GM18517 (cell line): ENCODE results near the gene CYP26A1.
"Not testable (repeated sequence)": the region's sequence is repeated elsewhere in the genome, so short reads cannot be mapped to it uniquely, and the experiment has no call there.

Experiments used
- ATAC-seq: cut with Tn5 transposase; IDR thresholded peaks from one replicate; pipeline ENCODE4 v1.9.1; 2021; ENCODE audit warnings: mild to moderate bottlenecking, moderate library complexity; ENCODE audit not compliant: unreplicated experiment

CYP26A1 gene

DNA sequence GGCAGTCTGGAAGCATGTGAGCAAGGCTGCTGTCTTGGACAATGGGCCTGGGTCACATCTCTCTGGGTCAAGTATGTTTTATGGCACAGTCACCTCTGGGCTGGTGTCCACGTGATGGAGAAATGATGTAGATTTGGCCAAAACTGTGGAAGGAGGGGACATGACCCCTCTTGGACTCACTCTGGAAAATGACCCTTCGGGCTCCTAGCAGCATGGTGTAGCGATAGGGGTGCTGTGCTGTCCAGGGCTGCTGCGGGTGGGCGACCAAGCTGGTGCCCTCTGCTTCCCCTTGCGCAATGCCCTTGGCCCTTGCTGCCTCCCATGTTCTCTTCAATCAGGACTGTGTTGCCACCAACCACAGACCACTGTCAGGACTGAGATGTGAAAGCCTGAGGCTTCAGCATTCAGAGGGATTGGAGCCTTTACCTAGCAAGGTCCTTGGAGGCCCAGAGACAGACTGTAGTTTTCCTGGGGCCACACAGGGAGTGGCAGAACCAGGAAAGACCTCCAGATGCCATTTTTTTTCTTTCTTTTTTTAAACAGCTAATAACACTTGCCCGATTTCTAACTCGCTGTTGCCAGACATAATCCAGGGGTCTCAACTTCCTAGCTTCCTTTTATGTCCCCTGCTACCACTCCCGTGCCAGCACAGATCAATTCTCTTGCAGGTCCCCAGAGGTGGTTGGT is 6.1 kb downstream of the CYP26A1 start:
- no peak for ATAC-seq

DNA sequence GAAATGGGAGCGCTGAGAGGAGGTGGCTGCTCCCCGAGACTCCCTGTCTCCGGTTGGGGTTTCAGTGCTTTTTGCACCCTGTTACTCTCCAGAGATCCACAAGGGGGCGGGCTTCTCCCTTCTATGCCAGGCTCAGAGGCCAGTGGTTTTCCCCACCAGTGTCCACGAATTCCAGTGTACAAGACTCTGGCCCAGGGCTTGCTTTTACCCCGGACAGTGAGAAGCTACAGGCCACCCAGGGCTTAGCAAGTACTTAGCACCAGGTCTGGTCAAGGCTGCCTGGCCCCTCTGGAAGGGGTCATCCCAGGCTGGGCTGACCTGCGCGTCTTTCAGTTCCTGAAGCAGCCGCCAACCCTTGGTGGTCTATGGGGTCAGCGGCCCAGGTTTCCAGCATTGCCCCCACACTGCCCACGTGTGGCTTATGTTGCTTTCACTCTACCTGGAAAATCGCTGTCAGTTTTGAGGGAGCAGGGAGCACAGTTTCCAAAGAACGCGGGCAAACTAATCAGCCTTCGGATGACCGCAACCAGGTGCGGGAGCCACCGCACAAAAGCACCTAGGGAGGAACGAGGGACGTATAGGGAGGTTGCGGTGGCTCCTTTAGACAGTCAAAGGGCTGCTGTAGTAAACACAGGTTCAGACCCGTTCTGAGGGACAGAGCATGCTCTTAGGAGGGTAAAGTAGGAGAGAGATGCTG is 6.8 kb downstream of the CYP26A1 start:
- no peak for ATAC-seq

DNA sequence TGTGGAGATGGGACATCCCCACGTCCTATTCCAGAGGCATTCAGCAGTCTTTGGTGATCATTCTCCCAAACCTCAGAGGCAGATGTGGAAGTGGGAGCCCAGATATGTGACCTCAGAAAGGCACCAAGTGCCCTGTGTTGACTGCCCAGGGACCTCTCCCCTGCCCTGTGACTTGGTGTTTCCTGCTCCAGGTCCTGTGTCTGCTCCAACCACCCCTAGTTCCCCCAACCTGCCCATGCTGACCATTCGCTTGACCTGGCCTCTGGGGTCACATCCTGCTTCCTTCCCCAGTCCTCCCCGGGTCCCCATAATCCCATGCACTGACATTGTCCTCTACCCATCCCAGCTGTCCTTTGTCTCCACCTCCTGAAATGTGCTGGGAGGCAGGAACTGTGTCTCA is 7.6 kb downstream of the CYP26A1 start:
- no peak for ATAC-seq

DNA sequence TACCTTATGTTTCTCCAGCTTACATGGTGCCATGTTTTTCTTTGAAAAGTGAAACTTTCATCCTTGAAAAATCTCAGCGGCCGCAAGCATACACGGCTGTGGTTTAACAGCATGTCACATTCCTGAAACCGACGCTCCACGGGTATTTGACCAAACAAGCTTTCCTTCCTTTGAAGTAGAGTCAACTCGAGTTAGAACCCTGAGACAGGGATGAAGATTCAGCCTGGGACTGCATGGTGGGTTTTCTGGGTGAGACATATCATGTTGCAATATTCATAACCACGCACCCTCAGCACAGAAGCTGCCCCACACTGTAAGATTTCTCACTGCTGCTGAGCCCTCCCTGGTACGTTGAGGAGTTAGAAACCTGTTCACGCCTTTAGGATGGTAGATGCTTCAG is 8.1 kb downstream of the CYP26A1 start:
- ATAC-seq = no peak

DNA sequence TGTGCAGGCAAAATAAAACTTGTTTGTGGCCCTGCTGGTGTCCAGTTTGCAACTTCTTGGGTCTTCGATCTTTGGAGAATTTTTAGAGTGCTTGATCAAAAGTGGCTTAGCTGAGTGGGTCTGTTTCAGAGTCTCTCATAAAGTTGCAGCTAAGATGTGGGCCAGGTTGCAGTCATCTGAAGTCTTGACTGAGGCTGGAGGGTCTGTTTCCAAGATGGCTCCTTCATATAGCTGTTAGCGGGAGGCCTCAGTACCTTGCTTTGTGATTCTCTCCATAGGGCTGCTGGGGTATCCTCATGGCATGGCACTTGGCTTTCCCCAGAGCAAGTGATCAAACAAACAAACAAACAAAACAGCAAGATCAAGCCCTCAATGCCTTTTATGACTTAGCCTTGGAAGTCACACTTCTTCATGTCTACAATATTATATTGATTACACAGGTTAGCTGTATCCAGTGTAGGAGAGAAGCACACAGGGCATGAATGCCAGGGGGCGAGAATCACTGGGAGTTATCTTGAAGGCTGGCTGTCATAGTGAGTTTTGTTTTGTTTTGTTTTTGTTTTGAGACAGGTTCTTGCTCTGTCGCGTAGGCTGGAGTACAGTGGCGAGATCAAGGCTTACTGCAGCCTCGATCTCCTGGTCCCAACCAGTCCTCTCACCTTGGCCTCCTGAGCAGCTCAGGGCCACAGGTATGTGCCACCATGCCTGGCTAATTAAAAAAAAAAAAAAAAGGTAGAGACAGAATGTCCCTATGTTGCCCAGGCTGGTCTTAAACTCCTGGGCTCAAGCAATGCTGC is 10.2 kb downstream of the CYP26A1 start:
- no peak for ATAC-seq

DNA sequence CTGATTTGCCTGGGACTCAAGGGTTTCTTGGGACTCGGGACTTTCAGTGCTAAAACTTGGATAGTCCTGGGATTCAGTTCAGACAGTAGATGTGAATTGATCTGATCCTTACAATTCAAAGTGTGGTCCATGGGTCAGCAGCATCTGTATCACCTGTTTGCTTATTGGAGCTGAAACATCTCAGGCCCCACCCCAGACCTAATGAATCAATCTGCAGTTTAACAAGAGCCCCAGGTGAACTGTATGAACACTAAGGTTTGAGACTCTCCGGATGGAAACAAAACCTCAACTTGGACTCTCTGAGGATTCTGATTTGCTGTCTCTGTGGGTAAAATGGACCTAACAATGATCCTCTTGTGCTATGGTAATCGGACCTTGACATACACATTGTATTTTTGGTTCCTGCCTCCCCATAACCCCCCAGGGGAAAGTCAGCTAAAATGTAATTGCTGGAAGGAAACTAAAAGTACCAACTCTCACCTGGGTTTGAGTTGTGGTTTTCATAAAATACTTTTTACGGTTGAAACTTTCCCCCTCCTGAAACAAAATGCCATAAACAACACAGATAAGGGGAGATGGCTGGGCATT is 11.7 kb downstream of the CYP26A1 start:
- no peak for ATAC-seq

DNA sequence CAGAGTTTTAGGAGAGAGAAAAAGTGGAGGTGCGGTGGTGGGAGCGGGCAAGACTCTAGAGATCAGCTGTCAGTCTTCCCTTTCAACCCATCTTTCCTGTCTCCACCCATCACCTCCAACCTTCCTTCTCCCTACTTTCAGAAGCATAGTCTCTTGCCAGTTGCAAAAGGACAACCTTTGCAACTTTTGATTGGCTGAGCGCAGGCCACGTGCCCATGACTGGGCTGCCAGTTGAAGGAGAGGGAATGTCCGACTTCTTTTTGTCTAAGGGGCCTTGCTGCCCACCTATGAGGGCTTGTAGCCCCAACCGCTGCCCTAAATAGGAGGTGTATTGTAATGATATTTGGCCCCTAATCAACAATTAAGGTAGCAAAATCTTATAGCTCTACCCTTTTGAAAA is 12.6 kb downstream of the CYP26A1 start:
- no peak for ATAC-seq

DNA sequence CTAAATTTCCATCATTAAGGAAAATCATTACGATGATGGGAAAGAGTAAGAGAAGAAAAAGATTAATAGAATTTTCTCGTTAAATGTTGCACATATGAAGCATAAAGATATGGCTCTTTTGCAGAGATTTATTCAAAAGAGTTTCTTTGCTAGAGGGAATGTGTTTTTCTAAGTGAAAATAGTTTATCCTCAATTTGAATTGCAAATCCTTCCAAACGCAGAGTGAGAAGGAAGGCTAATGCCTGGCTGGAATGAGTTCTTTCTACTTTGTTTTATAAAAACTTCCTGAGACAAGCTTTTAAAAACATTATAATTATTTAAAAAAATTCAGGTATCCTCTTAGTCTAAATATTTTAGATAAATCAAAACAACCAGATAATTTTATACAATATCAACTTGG is 14.2 kb downstream of the CYP26A1 start:
- ATAC-seq = no peak

DNA sequence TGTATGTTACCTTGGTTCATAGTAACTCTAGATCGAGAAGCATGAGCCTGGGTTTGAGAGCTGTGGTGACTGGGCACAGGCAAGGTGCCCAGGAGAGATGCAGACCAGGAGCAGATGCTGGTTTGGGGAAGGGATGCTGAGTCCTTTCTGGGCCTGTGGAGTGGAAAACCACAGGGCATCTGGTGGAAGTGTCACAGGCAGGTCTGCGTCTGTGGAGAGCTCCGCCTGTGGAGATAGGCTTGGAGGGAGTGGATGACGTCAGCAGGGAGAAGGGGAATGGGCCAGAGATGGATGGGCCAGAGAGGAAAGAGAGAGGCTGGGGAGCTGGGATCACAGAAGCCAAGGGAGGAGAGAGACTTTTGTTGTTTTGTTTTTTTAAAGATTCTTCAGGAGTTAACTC is 14.8 kb downstream of the CYP26A1 start:
- no peak for ATAC-seq

DNA sequence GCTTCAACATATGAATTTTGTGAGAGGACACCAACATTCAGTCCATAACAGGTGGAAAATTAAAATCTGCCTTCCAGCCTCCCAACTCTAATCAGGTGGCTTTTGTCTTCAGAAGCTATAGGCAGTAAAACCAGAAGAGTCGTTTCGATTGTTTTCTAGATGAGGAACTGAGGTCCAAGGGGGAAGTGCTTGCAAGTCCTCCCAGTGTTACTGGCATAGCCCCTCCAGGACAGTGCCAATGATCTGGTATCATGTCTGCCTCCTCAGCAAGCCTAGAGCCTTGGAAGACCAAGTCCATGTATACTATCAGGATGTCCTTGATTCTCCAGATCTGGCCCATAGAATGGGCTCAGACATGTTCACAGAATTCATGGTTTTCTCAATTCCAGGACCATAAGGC is 16.9 kb downstream of the CYP26A1 start:
- ATAC-seq = no peak

DNA sequence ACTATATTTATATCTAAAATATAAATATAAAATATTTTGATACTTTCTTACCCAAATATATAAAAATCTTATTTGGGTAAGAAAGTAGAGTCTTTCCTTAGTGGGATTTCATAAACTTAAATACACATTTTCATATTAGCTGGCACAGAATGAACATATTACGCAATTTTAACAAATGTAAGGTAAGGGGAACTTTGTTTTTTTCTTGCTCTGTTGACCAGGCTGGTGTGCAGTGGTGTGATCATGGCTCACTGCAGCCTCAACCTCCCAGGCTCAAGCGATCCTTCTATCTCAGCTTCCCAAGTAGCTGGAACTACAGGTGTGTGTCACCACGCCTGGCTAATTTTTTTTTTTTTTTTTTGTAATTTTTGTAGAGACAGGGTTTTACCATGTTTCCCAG is 18.3 kb downstream of the CYP26A1 start:
- no peak for ATAC-seq

DNA sequence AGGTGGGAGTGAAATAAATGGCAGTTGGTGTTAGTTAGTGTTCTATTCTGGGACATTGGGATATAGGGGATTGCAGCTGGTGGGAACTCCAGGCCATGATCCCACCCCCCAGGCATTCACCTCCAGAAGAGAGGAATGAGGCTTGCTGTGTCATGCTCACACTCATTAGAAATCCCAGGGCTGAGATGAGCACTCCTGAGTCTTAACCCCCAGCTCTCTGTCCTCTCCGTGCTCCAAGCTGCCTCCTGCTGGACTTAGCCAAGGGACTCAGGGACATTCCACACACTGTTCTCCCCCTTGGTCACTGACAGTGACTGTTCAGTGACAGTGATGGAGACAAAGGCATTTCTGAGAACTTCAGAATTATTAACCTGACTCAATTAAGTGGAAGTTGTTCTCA is 21.5 kb downstream of the CYP26A1 start:
- no peak for ATAC-seq

DNA sequence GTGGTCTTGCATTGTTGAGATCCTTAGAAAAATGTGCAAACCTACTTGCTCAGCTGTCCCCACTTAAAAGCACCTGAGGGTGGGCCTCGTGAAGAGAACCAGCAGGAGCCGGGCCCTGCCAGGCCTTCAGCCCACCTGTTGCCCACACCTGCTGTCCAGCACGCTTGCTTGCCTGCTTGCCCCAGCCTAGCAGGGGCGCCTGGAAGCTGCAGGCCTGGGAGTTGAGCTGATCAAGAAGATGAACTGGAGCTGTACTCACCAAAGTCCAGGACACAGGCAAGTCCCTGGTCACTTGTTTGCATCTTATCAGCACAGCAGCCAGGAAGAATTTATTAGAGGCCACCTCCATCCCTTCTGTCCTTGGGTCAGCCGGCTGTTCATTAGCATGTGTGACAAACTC is 23.2 kb downstream of the CYP26A1 start:
- ATAC-seq = no peak

DNA sequence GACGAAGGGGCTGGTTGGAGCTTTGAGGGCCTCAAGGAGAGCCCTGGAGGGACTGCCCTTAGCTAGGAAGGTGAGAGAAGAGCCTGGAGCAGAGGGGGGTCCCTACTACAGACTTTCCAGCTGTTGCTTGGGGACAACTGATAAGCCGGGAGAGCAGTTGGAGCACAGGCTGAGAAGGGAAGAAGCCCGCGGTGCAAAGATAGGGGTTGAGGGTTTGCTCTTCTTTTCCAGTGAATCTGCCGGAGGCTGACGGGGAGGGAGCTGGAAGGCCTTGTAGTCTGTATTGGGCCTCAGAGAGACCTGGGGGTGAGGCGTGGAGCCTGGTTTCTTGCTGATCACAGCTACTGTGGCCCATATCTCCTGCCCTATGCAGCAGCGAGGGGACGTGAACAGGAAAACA is 23.7 kb downstream of the CYP26A1 start:
- ATAC-seq = no peak

DNA sequence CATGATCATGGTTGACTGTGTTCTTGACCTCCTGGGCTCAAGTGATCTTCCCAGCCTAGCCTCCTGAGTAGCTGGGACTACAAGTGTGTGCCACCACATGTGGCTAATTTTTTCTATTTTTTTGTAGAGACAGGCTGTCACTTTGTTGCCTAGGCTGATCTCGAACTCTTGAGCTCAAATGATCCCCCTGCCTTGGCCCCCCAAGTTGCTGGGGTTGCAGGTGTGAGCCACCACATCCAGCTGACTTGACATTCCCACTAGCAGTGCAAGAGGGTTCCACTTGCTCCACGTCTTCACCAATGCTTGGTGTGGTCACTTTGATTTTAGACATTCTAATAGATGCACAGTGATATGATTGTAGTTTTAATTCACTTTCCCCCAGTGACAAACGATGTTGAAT is 25.1 kb downstream of the CYP26A1 start:
- no peak for ATAC-seq

DNA sequence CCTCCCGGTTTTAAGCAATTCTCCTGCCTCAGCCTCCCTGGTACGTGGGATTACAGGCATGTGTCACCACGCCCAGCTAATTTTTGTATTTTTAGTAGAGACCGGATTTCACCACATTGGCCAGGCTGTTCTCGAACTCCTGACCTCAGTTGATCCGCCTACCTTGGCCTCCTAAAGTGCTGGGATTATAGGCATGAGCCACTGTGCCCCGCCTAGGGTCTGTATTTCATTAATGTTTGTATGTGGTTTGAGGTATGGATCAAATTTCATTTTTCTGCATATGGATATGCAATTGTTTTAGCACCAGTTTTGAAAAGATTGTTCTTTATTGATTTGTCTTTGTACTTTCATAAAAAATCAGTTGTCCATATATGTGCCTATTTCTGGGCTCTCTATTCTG is 26.0 kb downstream of the CYP26A1 start:
- no peak for ATAC-seq

DNA sequence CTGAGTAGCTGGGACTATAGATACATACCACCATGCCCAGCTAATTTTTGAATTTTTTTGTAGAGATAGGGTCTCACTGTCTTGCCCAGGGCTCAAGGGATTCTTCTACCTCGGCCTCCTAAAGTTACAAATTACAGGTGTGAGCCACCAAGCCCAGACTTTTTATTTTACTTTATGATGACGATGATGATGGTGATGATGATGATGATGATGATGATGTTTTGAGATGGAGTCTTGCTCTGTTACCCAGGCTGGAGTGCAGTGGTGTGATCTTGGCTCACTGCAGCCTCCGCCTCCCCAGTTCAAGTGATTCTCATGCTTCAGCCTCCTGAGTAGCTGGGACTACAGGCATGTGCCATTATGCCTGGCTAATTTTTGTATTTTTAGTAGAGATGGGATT is 27.5 kb downstream of the CYP26A1 start:
- ATAC-seq = not testable (repeated sequence)

DNA sequence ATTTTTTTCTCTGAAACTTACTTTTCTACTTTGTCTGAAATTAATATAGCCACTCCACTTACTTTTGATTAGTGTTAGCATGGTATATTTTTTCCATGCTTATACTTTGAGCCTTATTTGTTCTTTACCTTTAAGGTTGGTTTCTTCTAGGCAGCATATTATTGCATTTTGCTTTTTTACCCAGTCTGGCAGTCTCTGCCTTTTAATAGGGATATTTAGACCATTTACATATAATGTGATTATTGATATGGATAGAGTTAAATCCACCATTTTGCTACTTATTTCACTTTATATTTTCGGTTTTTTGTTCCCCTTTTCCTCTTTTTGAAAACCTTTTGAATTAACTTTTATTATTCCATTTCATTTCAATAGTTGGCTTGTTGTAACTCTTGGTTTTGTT is 30.3 kb downstream of the CYP26A1 start:
- no peak for ATAC-seq

DNA sequence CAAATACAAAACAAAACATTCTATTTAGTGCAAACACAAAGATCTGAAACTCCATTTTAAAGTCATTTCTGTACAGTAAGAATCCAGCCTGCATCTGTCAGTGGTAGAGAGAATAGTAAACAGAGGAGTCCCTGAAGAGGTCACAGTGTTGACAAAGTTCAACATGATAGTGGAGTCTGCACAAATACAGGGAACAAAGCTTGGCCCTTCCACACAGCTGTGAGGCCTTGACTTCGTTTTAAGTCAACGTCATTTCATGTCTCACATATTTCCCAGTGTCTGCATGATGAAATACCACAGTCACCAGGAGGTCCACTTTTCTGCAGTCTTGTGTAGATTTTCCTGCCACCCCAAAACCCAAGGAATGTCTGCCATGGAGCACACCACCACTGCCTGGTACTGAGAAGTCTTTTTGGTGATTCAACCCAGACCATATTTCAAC is 33.0 kb downstream of the CYP26A1 start:
- no peak for ATAC-seq

DNA sequence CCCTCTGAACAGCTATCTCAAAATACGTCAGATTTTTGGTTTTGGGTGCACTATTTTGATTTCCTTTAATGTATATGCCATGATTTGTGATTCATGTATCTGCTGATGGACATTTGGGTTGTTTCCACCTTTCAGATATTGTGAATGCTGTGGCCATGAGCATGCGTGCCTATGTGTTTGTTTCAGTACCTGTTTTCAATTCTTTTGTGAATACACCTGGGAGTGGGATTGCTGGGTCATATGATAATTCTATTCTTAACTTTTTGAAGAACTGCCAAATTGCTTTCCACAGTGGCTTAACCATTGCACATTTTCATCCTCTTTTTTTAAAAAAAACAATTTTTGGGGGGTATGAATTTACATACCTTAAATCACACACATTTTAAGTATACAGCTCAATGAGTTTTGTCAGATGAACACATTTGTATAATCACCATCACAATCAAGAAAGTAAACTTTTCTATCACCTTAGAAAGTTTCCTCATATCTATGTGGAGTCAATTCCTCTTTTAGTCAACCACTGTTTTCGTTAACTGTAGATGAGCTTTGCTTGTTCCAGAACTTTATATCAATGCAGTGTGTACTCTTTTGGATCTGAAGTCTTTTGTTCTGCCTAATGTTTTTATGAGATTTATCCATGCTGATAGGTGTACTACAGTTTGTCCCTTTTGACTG is 36.9 kb downstream of the CYP26A1 start:
- ATAC-seq = no peak

DNA sequence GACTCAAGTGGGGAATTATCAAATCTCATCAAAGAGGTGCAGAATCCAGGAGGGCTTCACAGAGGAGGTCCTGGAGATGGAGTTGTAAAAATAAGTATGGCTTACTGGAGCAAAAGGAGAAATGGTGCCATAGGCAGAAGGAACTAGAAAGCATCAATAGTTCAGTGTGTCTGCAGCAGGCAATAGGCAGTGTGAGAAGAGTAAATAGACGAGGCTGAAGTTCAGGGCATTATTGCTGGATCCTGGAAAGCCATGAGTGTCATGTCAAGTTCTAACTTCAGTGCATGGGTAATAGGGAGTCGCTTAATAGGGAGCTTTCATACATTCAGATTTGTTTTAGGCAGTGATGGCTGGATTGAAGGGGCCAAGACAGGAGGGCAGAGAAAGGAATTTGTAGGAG is 39.3 kb downstream of the CYP26A1 start:
- no peak for ATAC-seq
